RPMI8226 (cell line): ENCODE data around the gene HPGDS.
"Not testable (repeated sequence)": the region's sequence is repeated elsewhere in the genome, so short reads cannot be mapped to it uniquely, and the experiment has no call there.

ENCODE experiments used
- DNase-seq: peaks from one replicate; pipeline ENCODE4 v3.0.0-alpha.2; 2015

Gene HPGDS

DNA sequence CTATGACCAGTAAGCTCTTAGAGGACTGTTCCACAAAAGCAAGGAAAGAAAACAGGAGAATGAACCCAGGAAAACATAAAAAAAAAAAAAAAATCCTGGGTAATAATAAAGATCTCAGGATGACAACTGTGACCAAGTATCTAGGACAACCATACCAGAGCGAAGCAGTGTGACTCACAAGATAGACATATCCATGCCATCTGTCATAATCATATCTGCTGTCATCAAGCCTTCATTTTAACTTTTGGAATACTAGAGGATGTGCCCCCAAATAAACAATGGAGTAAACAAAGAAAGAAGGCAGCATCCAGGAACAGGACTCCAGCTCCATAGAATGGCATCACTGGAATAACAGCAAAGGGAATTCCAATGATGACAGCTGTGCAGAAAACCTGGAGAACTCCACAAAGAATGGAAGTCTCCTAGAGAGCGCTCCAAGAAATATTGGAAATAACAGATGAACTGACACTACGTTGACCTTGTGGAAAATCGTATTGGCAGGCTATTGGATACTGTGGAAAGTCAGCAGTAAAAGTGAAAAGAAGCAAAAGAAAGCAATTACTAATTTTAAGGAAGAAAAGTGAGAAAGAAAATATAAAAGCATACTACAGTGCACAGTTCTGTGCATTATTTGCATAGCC, 35.3 kb downstream of the HPGDS start:
- DNase-seq, result no peak

DNA sequence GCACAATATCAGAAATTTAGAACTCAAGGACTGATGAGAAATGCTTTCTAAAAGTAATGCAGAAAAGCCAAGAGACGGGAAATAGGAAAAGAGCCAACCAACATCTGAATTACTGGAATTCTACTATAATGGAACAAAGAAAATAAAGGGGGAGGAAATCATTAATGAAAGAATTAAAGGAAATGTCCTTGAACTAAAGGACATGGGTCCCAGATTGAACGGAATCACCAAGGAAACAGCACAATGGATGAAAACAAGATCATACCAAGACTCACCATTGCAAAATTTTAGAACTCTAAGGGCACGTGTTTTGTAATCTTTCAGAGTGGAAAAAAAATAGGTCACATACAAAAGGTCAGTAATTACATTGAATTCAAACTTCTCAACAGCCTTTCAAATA, 35.9 kb downstream of the HPGDS start:
- DNase-seq, result no peak

DNA sequence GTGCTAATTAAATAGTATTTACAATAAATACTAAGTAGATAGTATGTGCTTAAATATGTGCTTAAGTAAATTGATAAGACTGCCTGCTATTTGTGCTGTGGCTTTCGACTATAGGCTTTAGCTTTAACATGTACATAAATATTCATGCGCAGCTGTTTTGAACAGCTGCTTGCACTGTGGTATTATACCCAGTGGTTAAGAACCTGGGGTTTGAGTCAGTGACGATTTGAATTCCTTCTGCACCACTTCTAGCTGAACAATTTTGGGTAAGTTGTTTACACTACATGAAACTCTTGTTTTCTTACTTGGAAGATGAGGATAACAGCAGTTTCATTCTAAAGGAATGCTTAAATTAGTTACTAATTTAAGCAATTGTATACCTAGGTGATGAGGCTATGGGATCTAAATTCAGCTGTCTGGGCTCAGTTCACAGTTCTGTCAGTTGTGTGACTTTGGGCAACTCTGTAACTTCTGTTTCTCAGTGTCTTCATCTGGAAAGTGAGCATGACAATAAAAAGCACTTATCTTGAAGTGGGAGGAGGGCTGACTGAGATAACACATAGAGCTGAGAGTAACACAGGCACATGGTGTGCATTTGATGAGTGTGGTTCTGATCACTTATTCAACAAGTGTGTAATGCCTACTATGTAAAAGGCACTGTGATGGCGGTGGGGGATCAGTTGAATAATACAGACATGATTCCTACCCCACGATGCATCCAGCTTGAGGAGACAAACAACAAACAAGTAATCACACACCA, 37.0 kb downstream of the HPGDS start:
- DNase-seq, result no peak

DNA sequence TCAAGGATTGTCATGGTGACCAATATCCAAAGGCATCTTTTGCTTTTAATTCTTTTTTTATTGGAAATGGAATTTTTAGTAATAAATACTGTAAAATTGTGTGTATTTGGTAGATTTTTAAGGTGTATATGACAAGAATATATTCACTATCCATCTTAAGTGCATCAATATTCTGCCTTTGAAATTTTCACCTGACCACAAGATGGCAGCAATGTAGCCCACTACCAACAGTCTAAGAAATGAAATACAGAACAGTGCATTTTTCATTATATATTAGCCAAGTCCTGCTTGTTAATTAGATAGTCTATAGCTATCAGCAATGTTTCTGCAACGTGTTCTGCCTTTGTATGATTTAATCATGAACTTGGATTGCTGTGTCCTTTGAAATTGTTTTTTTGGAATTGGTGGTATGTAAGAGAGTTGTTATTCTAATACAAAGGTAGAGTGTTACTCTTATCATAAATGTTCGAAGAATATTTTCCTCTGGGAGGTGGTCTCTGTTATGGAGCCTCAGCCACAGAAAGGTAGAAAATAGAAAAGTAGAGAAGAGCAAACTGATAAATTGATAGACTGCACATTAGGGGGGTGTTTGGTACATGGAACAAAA, 38.2 kb downstream of the HPGDS start:
- DNase-seq, result peak; percentile 5

DNA sequence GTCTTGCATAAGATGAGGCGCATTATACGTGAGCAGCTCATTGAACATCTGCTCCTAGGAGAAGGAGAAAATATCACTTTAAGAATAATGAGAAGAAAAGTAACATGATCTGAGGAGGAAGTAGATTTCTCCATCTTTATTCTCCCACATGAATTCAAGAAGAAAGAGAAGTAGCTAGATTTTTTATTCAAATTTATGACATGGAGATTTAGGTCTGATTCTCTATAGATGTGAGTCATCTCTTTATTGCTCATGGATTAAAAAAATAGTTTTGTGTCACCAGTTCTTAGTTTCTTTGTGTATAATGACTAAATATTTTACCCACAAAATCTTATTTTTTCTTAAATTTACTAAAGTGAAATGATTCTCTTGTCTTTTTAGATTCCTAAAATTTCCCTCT, 40.4 kb downstream of the HPGDS start:
- DNase-seq, result no peak

DNA sequence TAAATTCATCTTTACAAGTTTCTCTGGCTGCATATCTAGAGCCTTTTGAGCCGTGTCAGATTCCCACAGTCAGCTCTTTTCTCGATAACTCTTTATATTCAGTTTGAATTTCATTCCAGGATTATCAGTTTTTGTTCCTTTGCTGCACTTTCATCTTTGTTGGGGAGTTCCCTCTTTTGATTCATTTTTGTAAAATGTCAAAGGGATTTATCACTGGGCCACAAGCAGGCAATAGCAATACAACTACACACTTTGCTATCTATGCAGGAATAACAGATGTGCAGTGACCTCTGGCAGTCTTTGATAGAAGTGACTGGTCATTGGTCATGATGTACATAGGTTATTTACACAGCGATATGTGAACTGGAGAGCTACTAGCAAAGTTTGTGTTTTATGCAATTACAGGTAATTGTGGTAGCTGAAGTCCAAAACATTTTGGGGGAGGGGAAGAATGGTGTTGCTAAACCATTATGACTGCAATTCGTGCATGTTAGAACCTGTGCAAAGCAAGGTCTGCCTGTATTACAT, 43.8 kb downstream of the HPGDS start:
- no peak for DNase-seq

DNA sequence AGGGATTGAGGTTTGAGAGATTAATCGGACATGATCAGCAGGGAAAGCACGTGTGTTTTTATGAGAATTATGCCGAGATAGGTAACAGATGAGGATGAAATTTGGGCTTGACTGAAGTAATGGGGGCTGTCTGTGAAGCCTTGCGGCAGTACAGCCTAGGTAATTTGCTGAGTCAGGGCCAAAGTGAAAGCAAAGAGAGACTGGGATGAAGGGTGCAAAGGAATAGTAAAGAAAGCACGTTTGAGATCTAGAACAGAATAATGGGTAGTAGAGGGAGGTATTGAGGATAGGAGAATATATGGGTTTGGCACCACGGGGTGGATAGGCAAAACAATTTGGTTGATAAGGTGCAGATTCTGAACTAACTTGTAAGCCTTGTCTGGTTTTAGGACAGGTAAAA, 47.2 kb downstream of the HPGDS start:
- DNase-seq, result not testable (repeated sequence)

DNA sequence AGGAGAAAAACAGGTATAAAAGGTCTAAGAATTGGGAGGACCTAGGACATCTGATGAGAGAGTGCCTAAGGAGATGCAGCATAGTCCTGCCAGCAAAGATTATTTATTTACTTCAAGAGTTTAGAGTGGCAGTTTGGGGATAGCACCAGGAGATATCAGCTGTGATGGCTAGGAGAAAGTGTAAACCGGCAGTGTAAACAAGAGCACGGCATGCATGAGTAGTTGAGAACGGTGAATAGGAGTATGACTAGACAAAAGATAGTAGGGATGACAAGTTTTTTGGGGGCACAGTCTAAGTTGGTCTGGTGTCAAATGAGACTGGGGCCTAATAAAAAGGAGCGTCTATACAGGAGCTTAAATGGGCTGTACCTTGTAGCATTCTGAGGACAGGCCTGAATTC, 48.7 kb downstream of the HPGDS start:
- not testable (repeated sequence) for DNase-seq

DNA sequence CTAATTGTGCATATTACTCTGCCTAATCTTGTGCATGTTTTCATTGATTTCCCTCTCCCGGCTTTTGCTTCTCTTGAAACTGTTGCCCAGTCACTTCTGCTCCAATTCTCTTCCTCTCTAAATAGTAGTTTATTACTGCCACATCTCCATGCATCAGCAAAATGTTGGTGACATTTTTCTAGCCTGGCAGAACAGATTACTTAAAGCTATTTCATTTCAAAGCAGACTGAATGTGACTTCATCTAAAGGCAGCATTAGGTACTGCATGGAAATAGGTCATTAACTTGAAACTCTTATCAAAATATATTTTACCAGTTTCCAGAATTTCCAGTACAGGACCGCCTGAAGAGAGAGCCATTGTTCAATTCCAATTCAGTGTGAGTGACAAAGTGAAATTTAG, 52.4 kb downstream of the HPGDS start:
- DNase-seq, result no peak

DNA sequence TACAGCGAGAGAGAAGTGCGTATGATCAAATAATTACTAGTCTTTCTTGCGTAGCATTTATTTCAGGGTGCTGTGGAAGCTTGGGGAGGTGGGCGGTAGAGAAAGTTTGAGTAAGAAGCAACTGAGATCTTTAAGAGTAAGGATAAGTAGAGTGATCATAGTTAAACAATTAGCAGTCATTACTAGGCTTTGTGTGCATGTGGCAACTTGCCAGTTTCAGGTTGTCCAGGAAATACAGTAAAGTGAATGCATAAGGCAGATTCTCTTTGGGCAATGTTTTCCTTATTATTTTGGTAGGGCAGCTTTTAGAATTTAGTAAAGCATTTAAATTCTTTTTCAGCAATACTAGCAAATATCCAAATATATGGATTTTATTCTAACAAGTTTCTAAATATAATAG, 57.0 kb downstream of the HPGDS start:
- DNase-seq, result peak; percentile 34

DNA sequence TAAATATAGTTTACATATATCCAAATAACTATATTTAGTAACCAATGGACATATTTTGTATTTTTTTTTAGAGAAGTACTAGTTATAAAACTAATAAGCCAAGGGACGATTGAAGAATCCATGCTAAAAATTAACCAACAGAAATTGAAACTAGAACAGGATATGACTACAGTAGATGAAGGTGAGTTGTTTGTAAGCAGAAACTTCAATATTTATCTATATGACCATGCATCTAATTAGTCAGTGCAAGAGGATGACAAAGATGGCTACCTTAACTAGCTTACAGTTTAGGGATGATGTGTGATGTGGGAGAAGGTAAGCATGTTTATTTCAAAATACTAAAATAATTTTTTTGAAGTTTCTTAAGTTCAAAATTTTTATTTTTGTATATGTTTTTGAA, 57.7 kb downstream of the HPGDS start:
- no peak for DNase-seq

DNA sequence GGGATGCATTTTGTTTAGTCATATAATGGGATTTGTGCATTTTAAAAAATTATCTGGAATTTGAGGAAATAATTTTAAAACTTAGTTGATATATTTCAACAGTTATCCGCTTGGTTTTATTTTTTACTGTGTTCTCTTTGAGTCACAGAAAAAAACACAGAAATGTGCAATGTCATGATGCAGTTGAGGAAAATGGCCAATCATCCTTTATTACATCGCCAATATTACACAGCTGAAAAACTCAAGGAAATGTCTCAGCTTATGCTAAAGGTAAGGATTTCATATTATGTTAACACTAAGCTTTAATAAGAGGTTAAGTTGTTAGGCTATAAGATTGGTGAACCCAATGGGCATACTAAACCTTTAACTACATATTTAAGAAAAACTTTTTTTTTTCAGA, 63.9 kb downstream of the HPGDS start:
- DNase-seq, result no peak

DNA sequence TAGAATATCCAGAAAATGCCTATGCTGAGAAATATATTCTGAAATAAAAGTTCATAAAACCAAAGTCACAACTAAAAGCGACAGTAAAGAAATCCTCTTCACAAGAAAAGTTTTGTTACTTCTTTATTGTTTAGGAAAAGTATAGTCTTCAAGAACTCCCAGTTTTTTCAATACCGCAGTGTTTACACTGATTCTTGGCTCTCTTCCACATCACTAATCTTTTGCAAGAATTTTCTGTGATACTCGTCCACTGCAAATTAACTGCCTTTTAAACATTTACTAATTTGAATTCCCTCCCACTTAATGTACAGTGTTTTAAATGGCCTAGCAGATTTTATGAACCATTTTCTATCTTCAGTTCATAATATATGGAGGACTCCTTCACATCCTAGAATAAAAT, 65.1 kb downstream of the HPGDS start:
- DNase-seq, result no peak

DNA sequence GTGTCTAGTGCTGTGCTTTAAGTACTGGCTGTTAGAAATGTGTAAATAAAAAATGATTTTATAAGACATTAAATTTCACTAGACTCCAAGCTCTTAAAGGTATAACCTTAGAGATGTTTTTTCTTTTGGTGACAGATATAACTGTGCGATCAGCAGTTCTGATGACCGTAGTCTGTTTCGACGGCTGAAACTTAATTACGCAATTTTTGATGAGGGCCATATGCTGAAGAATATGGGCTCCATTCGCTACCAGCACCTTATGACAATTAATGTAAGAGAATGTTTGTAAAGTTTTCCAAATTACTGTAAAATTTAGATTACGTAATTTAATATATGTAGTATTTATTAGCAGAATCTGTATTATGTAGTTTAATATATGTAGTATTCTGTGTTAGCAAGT, 66.4 kb downstream of the HPGDS start:
- DNase-seq, result no peak

DNA sequence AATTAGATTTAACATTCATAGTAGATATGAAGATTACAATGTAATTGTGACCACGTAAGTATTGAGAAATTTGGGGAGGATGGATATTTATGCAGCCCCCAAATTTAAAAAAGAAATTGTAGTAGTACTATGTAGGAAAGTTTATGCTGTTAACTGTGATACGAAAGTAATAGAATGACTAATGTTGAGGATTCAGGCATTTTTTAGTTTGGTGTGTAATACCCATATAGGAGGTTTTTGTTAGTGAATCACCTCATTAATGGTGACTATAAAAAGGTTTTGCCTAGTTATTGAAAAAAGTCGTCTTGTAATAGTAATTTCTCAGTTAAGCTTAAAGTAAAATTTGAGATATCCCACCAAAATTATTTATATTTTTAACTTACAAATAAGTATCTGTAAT, 67.7 kb downstream of the HPGDS start:
- no peak for DNase-seq

DNA sequence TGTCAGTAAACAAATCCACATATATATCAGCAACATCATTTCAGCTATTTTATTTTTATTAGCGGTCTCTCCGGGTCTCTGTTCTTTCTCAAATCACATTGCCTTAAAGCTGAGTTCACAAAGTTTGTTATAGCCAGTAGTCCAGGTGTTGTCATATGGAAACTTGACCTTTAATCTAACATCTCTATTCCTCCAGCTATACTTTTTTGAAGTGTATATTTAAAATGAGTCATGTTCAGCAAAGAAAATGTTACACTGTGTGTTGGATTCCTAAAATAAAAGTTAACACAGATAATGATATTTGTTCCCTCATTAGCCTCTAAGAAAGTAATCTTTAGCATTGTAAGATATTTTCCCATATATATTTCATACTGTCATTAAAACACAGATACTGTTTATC, 71.4 kb downstream of the HPGDS start:
- no peak for DNase-seq

DNA sequence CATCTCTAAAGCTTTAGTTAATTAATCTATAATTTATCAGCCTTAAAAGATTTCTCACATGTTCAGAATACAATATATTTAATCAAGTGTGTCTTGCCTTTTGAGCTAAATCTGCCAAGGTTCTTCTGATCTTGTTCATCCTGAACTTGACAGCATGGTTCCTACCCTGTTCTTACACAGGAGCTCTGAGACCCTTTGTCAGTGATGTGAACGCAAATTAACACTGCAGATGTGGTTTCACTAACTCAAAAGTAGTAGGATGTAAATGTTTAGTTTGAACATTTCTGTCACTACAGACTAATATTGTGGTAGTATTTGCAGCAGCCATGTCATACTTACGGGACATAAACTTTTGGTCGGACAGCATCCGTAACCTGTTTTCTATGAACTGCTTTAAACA, 75.6 kb downstream of the HPGDS start:
- no peak for DNase-seq

DNA sequence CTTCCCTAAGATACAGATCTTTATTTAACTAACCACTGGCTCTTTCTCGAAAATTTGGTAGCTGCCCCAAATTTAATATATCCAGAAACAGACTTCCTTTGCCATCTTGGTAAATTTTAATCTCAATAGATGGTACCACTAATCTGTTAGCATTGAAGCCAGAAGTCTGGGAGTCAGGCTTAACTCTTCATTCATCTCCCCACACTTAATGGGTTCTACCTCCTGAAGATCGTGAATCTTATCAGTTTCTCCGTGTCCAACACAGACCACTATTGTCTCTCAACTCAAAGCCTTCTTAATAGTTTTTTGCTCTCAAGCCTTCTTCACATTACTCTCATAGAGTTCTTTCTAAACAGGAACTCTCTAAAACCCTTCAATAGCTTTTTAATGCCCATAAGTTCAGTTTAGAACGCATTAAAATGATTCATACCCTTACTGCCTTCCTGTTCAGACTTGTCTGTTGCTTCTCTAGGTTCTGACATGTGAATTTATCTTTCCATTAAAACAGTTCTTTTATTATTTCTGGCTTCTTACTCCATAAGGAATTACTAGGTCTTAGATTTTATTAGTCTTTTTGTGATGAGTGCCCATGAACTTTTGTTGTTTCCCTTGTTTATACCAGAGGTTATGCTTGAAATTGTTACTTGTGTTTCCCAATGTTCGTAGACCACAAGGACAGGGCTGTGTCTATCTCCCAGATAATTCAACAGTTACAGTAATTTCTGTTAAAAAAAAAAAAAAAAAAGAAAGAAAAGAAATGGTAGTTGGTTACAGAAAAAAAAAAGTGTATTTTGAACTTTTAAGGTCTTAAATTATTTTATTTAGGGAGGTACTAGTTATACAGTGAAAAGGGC, 80.2 kb downstream of the HPGDS start:
- no peak for DNase-seq

DNA sequence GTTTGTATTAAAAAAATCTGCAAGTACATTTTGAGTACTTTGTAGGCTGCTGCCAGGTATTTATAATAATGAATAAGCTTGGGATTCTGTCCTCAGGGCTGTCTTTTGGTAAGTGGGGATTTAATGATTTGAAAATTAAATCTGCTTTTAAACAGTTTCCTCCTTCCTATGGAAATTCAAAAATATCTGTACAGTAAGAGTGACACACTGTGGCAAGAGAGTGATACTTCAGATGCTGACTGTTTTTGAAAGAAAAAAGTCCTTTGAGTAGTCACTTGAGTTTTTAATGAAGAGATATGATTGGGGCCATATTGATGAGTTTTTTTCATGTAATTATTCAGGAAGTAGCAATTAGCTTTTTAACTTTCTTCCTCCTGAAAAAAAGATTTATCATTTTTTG, 85.8 kb downstream of the HPGDS start:
- DNase-seq, result no peak

DNA sequence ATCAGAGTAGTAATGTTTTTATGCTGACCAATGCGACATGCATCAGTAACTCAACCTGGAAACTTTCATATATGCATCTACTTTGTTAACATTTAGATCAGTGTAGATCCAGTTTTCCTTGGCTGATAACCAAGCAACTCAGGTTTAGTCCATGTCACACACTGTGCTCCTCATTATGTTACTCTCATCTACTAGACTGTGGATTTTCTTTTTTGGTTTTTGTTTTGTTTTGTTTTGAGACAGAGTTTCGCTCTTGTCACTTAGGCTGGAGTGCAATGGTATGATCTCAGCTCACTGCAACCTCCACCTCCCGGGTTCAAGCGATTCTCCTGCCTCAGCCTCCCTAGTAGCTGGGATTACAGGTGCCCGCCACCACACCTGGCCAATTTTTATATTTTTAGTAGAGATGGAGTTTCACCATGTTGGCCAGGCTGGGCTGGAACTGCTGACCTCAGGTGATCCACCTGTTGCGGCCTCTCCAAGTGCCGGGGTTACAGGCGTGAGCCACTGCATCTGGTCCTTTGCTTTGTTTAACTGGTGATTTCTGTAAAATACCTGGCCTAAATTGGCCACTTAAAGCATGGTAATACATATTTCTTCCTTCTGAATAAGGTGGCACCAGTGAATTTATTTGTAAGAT, 86.4 kb downstream of the HPGDS start:
- no peak for DNase-seq

DNA sequence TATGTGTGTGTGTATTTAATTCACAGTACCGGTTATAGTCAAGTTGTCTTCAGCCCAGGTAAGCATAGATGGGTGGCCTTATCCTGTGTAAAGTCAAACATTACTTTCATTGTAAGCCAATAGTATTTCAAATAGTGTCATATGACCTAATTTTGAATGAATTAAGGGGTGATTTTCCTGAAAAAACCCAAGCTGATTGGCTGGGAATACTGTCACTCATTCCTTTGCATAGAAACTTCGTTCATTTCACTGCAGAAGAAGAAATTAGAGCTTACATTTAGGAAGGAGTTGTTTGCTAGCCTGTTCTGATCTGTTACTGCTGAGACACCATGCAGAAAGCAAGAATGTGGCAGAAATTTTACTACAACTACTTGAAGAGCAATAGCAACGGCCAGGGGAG, 89.6 kb downstream of the HPGDS start:
- DNase-seq, result no peak

DNA sequence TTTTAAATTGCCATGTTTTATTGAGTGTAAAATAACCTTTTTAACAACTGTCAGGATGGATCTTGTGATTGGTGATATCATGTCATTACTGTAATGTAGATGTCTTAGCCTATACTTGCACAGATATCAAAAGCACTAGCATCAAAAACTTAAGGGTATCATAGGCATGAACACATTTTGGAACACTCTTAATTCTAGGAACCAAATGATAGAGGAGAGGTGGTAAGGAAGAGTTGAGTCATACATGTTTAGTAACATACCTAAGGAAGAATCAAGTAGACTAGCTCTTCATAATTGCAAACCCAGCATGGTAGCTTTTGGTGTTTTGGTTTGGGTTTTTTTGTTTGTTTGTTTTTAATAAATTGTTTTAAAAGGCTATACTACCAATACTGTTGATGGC, 91.5 kb downstream of the HPGDS start:
- no peak for DNase-seq
